ENCODE measurements around the gene CCDC14.

CCDC14 gene

GRCh38 chr3:123920383-123920782, 40.6 kb downstream of the CCDC14 start:
- no peaks in the 10 kb centered on the region for H3K4me1 Mint-ChIP-seq
- peaks cover 50% of the 10 kb centered on the region for H3K9me3 Mint-ChIP-seq
- no peak for DNase-seq
- no peak overlapping the region for H3K27ac Mint-ChIP-seq
- peaks cover 9% of the 10 kb centered on the region for H3K27me3 Mint-ChIP-seq (ENCODE audit: low read depth, poor library complexity)
- H3K4me3 Mint-ChIP-seq: no peak overlapping the region
- H3K36me3 Mint-ChIP-seq (ENCODE audit: low read depth): peaks cover 93% of the 10 kb centered on the region
- TF ChIP-seq, protein P1, sequence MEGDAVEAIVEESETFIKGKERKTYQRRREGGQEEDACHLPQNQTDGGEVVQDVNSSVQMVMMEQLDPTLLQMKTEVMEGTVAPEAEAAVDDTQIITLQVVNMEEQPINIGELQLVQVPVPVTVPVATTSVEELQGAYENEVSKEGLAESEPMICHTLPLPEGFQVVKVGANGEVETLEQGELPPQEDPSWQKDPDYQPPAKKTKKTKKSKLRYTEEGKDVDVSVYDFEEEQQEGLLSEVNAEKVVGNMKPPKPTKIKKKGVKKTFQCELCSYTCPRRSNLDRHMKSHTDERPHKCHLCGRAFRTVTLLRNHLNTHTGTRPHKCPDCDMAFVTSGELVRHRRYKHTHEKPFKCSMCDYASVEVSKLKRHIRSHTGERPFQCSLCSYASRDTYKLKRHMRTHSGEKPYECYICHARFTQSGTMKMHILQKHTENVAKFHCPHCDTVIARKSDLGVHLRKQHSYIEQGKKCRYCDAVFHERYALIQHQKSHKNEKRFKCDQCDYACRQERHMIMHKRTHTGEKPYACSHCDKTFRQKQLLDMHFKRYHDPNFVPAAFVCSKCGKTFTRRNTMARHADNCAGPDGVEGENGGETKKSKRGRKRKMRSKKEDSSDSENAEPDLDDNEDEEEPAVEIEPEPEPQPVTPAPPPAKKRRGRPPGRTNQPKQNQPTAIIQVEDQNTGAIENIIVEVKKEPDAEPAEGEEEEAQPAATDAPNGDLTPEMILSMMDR (IDR thresholded peaks at IDR 0.05): no peak

DNA sequence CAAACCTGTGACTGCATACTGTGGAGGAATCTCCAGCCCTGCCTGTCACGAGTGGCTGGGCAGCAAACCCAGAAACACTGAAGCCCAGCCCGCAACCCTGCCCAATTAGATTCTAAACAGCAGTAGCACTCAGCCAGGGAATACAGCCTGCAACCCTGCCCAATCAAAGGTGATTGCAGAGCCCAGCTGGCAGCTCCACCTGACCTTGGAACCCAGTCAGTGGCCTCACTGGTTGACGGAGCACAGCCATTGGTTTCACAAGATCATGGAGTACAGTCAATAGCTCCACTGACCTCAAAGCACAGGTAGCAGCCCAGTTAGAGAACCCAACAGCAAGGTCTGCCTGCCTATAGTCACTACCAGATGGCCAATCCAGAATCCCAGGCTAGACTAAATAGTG, 41.7 kb downstream of the CCDC14 start:
- H3K4me1 Mint-ChIP-seq: no peaks in the 10 kb centered on the region
- H3K36me3 Mint-ChIP-seq (ENCODE audit: low read depth): peaks cover 93% of the 10 kb centered on the region
- no peak overlapping the region for H3K27ac Mint-ChIP-seq
- H3K27me3 Mint-ChIP-seq (ENCODE audit: low read depth, poor library complexity): peaks cover 7% of the 10 kb centered on the region
- H3K4me3 Mint-ChIP-seq: no peak overlapping the region
- TF ChIP-seq, protein P1 (IDR thresholded peaks at IDR 0.05): no peak
- DNase-seq: no peak
- H3K9me3 Mint-ChIP-seq: peaks cover 49% of the 10 kb centered on the region

GRCh38 chr3:123914829-123915228, 46.2 kb downstream of the CCDC14 start:
- Mint-ChIP-seq H3K9me3 (peaks cover 5% of the 10 kb centered on the region), H3K27me3 (ENCODE audit: low read depth, poor library complexity) (peaks cover 4% of the 10 kb centered on the region), H3K36me3 (ENCODE audit: low read depth) (peaks cover 60% of the 10 kb centered on the region), H3K27ac (peak overlapping the region; percentile 55), H3K4me1 (no peaks in the 10 kb centered on the region), H3K4me3 (no peak overlapping the region)
- DNase-seq: no peak
- TF ChIP-seq, protein P1 (IDR thresholded peaks at IDR 0.05): no peak

- Mint-ChIP-seq H3K4me3 (no peak overlapping the region), H3K9me3 (no peaks in the 10 kb centered on the region), H3K4me1 (peaks cover 4% of the 10 kb centered on the region), H3K27me3 (ENCODE audit: low read depth, poor library complexity) (no peaks in the 10 kb centered on the region), H3K36me3 (ENCODE audit: low read depth) (peaks cover 17% of the 10 kb centered on the region), H3K27ac (no peak overlapping the region)
- no peak for DNase-seq
- TF ChIP-seq, protein P1 (IDR thresholded peaks at IDR 0.05): no peak
Measured at GRCh38 chr3:123909785-123910184, 51.2 kb downstream of the CCDC14 start.

DNA sequence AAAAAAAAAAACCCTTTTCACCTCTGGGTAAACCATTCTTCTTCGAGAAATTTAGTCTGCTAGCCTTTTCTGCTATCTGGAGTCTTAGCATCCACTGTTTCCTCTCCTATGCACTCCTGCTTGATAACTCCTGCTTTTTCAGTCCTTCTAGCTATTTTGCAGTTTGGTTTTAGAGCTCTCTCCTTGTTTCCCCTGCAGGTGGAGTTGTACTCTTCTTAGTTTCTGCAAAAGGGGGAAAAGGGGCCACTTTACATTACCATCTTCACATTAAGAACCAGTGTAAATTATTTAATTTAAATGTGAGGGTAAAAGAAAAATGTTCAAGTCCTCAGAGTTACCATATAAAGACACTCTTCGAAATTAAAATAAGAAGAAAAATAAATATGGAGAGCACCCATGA, 53.3 kb downstream of the CCDC14 start:
- no peak for DNase-seq
- Mint-ChIP-seq H3K27me3 (ENCODE audit: low read depth, poor library complexity) (no peaks in the 10 kb centered on the region), H3K9me3 (no peaks in the 10 kb centered on the region), H3K27ac (no peak overlapping the region), H3K36me3 (ENCODE audit: low read depth) (peaks cover 4% of the 10 kb centered on the region), H3K4me3 (no peak overlapping the region), H3K4me1 (peaks cover 4% of the 10 kb centered on the region)
- TF ChIP-seq, protein P1 (IDR thresholded peaks at IDR 0.05): no peak

DNA sequence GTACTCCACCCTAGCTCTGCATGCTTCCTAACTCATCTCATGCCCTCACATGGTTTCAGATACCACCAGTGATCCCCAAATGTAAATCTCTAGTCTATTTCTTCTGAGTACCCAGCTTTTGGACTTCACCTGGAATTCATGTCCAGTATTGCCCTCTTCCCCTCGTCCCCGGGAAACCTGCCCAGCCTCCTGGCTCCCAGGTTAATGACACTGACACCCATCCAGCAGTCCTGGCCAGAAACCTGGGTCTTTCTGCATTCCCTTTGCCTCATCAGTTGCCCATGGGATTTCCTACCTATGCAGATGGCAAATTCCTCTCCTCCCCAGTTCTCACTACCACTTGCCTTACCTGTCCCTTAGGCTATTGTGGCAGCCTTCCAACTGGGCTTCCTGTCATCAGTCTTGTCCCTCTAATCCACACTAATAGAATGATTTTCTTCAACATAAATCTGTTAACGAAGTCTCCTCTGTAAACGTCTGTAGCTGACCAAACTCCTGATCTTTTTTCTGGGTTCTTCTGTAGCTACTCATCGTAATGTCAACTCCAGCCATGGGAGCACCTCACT, 61.6 kb downstream of the CCDC14 start:
- no peaks in the 10 kb centered on the region for H3K4me1 Mint-ChIP-seq
- no peak for DNase-seq
- H3K27ac Mint-ChIP-seq: no peak overlapping the region
- TF ChIP-seq, protein P1 (IDR thresholded peaks at IDR 0.05): no peak
- no peaks in the 10 kb centered on the region for H3K27me3 Mint-ChIP-seq (ENCODE audit: low read depth, poor library complexity)
- peaks cover 8% of the 10 kb centered on the region for H3K9me3 Mint-ChIP-seq
- H3K4me3 Mint-ChIP-seq: no peak overlapping the region
- no peaks in the 10 kb centered on the region for H3K36me3 Mint-ChIP-seq (ENCODE audit: low read depth)

Measured in nephron progenitor cell (in vitro differentiated cells).